Activated CD8-positive, alpha-beta memory T cell treated with anti-CD3 and anti-CD28 coated beads, Interleukin-2, amount 50 U/mL, for 48 hours (primary cell): ENCODE measurements around the gene ENDOV.
"Not testable (repeated sequence)": the region's sequence is repeated elsewhere in the genome, so short reads cannot be mapped to it uniquely, and the experiment has no call there.

Source experiments
- DNase-seq: peaks from one replicate; pipeline ENCODE4 v3.0.0-alpha.2; 2020

Gene ENDOV

DNA sequence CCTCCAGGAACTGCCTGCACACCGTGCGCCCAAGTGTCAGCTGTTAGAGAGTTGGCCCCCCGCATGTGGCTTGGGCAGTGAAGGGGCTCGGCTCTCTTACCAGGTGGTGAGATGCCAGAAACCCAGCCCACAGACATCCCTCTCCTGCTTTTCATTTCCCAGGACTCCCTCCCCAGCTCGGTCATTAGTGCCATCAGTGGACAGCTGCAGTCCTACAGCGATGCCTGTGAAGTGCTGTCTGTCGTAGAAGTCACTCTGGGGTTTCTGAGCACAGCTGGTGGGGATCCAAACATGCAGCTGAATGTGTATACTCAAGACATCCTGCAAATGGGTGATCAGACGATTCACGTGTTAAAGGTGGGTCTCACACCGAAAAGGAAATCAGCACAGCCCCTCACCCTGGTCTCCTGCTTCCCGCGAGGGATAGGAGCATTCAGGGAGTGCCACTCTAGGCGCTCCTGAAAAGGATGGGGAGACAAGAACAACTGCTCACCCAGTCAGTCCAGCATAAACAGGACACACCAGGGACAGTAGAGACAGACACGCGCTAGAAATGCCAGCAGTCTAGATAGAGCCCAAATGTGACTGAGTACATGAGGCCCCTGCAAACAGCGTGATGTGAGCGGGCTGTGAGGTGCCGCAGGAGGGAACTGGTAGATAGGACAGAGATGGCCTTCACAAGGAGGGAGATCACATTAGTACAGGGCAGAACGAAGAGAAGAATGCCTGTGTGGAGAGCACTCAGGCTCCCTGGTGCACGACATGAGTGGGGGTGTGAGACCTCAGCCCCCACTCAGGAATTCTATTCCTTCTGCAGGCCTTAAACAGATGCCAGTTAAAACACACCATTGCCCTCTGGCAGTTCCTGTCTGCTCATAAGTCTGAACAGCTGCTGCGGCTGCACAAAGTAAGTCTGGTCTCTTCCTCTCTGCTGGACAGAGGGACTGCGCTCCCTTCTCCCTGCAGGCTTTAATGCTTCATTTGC, 25.7 kb upstream of the ENDOV start:
- DNase-seq: no peak

DNA sequence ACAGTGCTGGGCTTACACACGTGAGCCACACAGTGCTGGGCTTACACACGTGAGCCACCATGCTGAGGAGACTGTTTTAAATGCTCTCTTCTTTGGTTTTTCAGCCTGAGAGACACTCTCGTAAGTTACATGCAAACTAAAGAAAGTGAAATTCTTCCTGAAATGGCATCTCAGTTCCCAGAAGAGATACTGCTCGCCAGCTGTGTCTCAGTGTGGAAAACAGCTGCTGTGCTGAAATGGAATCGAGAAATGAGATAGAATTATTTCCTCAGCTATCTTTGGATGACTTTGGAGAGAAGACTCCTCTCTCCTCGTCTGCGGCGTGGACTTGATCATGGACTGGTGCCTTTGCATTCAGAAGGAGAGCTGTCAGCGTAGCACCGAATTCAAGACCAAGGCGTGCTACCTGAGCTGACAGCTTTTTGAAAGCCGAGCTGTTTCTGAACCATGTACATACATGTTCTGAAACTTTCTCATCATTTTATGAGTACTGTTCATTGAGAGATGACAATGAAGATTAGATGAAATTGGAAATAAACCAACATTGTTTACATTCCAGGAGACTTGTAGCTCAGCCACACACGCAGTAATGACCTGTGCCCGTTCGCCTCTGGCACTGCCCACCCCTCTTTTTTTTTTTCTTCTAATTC, 21.6 kb upstream of the ENDOV start:
- no peak for DNase-seq

DNA sequence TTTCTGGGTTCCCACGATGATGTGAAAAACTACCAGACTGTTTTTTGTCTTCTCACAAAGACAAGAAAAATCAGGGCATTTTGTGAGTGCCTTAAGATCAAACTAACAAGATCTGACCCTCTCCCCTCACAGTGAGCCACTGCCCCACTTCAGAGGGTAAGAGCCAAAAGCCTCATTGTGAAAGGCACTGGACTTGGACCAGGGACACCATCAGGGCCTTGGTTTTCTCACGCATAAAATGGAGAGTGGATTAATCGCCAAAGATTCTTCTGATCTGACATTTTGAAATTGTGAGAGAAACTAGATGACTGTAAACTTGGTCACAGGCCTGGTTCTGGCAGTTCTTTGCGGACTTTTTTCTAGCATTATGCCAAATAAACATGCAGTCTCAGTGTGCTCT, 21.0 kb upstream of the ENDOV start:
- no peak for DNase-seq

DNA sequence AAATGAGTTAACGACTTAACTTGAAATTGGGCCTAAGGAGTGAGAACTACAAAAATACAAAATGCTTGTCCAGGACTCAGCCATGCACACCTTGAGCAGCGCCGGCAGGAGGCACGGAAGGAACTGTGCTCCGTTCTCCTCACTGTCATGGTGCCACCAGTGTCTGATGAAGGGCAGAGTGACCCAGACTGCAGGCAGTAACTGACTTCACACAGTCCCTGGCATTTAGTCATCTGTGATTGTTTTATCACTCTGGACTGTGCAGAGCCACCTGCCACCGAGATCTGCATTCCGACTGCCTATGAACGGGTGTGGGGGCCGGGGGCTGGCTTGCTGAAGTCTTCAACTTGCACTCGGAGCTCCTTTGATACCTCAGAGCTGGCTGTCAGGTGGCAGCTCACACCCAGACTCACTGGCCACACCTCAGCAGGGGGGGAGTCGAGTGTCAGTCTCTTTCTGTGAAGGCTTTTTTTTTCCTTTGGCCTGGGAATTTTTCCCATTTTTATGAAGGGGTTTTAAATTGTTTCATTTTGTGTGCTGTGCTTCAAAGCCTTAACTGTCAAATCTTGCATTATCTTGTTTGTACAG, 20.2 kb upstream of the ENDOV start:
- DNase-seq: no peak

DNA sequence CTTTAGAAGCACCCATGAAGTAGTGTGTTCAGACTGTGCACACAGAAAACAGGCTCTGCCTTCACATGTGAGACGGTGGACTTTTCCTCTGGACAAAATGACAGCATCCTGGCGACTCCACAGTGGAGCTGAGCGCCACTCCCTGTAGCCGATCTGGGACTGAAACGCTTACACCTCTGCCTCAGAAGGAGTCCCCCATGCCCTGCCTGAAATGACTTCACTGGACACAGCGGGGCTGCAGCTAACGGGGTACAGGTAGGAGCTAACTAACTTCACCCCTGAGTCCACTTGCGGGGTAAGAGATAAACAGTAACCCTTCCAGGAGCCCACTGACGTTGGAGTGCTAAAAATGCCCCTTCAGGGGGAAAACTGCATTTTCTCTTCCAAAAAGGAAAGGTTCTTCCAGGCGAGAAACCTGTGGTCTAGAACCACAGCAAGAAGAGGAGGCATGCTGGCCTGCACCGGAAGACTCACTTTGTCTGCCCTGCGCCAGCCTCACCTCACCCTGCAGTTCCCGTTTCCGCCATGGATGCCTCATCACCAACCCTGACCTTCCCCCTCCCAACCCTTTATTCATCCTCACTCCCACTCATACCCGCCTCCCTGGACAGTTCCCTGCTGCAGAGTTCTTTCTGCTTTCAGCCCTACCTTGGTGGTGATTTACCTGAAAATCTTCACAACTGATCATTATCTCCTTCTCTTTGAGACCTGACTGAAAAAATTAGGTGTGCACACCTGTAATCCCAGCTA, 19.4 kb upstream of the ENDOV start:
- no peak for DNase-seq

DNA sequence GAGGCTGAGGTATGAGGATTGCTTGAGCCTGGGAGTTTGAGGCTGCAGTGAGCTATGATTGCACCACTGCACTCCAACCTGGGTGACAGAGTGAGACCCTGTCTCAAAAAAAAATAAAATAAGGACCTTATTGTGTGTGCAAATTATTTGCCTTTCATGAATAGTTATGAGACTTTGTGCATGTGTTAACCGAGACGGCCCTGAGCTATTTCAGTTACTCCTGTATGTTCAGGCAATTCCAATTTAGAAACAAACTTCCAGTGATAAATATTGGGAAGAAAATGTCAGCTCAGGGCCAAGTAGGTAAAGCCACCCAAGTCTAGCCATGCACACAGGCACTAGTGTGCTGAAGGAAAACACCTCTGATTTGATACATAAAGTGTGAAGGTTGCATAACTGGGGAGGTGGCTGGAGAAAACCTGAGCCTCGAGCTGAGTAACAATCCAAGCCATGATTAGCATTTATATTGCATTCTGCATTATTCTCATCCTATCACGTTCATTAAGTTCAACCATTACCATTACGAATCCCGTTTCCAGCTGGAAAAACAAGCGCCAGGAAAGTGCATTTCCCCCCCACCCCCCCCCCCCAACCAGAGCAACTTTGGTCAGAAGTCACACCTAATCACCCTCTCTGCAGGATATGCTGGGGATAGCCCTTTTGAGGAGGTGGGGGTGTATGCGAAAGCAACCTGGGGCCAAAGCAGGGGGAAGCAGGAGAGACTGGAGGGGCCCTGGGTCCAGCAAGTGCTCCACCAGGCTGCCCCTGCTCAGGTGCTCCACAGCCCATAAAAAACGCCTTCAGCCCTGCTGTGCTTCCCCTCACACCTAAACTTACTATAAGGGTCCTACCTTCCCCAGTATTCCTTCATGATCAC, 18.6 kb upstream of the ENDOV start:
- DNase-seq: no peak

DNA sequence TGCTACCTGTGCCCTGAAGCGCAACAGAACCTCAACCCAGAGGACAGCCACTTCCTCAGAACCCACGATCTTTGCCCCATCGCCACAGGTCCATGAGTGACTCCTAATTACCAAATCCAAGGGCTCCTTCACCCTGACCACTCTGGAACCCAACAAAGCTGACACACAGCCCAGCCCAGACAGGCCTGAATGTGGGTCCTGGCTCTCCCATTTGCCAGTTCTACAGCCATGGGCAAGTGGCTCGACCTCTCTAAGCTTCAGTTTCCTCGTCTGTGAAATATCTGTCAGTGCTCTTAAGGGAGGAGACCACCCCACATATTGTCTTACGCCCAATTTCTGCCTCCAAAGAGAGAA, 18.0 kb upstream of the ENDOV start:
- DNase-seq: no peak

DNA sequence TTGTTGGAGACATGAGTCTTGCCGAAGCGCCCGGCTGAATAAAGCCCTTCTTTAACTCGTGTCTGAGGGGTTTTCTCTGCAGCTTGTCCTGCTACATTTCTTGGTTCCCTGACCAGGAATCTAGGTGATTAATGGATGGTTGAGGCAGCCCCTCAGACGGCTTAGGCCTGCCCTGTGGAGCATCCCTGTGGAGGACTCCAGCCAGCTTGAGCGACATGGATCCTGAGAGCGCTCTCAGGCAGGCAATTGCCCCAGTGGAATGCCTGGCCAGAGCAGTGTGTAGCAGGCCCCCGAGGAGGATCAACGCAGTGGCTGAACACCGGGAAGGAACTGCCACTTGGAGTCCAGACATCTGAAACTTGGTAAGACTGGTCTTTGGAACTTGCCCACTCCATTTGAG, 17.3 kb upstream of the ENDOV start:
- DNase-seq: no peak

DNA sequence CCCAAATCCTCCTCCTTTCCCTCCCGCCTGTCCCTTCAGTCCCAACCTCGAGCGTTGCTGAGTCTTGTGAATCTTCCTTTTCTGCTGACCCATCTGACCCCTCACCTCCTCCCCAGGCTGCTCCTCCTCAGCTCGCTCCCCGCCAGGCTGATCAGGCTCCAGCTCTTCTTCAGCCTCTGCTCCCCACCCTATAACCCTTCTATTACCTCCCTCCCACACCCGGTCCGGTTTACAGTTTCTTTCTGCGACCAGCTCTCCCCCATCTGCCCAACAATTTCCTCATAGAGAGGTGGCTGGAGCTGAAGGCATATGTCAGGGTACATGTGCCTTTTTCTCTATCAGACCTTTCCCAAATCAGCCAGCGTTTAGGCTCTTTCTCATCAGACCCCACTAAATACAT, 13.9 kb upstream of the ENDOV start:
- DNase-seq: not testable (repeated sequence)

DNA sequence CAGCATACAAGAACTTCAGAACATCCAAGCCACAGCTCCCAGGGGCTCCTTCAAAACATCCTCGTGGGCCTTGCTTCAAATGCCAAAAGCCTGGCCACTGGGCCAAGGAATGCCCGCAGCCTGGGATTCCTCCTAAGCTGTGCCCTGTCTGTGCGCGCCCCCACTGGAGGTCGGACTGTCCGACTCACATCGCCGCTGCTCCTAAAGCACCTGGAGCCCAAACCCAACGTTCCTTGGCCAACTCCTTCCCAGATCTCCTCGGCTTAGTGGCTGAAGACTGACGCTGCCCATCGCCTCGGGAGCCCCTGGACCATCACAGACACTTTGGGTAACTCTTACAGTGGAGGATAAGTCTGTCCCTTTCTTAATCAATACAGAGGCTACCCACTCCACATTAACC, 12.9 kb upstream of the ENDOV start:
- DNase-seq: not testable (repeated sequence)

DNA sequence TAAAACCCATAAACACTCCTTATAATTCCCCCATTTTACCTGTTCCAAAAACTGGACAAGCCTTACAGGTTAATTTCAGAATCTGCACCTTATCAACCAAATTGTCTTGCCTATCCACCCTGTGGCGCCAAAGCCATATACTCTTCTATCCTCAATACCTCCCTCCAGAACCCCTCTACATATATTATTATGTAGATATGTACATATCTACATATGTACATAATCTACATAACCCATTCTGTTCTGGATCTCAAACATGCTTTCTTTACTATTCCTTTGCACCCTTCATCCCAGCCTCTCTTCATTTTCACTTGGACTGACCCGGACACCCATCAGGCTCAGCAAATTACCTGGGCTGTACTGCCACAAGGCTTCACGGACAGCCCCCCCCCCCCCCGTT, 12.0 kb upstream of the ENDOV start:
- DNase-seq: no peak

DNA sequence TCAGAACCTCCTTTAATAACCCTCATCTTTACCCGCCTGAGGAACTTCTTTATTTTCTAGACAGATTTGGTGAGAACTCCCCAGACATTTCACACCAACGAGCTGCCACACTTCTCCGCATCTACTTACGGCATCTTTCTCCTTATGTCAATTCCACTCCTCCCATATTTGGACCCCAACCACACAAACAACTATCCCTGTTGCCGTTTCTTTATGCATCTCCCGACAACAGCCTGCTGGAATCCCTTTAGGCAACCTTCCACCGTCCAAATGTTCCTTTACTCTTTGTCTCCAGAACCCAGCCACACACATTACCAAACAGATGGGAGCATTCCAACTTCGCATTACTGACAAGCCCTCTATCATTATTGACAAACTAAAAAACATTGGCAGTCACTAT, 8.8 kb upstream of the ENDOV start:
- DNase-seq: no peak

DNA sequence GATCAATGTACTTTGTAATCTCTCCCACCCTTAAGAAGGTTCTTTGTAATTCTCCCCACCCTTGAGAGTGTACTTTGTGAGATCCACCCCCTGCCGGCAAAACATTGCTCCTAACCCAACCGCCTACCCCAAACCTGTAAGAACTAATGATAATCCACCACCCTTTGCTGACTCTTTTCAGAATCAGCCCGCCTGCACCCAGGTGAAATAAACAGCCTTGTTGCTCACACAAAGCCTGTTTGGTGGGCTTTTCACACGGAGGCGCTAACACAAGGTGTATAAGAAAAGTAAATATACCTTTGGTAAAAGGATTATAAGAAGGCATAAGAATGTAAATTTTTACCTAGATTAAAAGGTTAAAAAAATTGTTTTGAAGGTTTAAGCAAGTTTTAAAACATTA, 7.0 kb upstream of the ENDOV start:
- DNase-seq: not testable (repeated sequence)

DNA sequence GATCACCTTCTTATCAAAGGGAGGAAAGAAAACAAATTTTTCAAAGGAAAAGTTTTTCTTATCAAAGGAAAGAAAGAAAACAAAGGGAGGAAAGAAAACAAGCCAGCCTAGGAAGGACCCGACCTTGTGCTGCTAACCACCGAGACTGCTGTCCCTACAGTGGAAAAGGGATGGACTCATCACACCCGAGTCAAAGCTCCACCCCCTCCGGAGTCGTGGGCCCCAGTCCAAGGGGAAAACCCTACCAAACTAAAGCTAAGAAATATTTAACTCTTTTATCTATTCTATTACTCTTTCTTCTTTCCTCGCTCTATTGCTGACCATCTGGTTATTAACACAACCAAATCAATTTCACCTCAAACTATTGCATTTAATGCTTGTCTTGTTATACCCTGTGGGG, 6.1 kb upstream of the ENDOV start:
- DNase-seq: no peak

DNA sequence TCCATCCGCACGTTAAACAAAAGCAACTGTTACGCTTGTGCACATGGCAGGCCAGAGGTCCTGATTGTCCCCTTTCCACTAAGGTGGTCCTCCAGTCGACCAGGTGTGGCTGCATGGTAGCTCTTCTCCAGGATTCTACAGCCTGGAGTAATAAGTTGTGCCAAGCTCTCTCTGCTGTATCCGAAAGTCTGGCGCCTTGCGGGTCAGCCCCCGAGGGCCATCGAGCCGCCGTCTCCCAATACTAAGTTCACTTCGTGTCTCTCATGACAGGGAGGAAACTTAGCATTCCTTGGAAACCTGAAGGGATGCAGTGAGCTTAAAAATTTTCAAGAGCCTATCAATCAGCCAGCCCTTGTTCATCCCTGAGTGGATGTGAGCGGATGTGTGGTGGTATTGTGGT, 5.3 kb upstream of the ENDOV start:
- no peak for DNase-seq

DNA sequence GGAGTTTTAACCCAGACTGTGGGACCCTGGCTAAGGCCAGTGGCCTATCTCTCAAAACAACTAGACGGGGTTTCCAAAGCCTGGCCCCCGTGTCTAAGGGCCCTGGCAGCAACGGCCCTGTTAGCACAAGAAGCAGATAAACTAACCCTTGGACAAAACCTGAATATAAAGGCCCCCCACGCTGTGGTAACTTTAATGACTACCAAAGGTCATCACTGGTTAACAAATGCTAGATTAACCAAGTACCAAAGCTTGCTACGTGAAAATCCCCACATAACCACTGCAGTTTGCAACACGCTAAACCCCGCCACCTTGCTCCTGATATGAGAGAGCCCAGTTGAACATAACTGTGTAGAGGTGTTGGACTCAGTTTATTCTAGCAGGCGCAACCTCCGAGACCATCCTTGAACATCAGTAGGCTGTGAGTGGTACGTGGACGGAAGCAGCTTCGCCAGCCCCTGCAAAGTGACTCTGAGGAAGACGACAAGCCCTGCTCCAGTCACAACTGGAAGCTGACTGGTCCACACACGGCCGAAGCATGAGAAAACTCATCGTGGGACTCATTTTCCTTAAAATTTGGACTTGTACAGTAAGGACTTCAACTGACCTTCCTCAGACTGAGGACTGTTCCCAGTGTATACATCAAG, 4.4 kb upstream of the ENDOV start:
- DNase-seq: not testable (repeated sequence)

DNA sequence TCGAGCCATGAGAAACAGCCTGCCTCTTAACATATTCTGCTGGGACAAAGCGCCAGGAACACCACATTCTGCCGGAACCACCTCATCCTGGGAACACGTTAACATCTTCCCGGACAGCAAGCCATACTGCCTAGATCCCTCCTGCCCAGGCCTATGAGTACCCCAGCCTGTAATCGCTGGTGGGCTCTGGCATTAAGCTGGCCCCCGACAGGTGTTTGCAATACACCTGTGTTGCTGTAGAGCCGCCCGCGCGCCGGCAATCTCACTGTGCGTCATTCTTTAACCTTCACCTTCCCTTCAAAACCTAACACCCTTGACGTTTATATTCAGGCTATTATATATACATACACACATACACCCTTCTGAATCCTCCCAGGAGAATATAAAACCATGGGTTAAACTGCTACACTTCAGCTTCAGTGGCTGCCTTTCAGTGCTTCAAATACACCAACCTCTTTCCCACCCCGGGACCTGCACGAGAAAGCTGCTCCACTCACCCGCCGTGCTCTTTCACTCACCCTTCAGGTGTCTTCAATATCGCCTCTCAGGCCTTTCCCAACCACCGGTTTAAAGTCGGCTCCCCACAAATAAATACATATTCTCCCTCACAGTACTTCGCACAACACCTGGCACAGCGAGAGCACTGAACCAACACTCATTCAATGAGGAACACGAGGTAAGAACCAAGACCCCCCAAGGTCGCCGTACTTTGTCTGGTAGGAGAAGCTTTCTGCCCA, 1.0 kb upstream of the ENDOV start:
- DNase-seq: no peak

DNA sequence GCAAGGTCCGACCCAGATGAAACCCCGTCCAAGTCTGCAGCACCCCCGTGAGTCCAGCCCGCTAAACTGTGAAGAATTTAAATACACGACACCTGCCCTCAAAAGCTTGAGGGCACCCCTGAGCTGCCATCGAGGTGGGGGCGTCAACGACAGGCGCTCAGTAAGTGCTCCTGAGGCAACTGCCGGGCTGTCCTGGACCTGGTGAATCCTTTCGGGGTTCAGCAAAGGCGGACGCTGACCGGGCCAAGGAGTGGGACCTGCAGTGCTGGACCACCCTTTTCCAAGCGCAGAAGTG, 512 bp upstream of the ENDOV start:
- DNase-seq: no peak

DNA sequence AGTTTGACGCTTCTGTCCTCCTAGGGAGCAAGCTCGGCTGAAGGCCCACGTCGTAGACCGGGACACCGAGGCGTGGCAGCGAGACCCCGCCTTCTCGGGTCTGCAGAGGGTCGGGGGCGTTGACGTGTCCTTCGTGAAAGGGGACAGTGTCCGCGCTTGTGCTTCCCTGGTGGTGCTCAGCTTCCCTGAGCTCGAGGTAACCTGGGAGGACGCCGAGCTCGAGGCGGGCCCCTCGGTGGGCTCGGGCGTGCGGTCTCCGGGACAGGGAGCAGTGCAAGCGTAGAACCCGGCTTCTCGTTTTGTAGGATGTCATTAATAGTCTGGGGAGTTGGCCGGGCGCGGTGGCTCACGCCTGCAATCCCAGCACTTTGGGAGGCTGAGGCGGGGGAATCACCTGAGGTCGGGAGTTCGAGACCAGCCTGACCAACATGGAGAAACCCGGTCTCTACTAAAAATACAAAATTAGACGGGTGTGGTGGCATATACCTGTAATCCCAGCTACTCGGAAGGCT, 715 bp downstream of the ENDOV start:
- no peak for DNase-seq

DNA sequence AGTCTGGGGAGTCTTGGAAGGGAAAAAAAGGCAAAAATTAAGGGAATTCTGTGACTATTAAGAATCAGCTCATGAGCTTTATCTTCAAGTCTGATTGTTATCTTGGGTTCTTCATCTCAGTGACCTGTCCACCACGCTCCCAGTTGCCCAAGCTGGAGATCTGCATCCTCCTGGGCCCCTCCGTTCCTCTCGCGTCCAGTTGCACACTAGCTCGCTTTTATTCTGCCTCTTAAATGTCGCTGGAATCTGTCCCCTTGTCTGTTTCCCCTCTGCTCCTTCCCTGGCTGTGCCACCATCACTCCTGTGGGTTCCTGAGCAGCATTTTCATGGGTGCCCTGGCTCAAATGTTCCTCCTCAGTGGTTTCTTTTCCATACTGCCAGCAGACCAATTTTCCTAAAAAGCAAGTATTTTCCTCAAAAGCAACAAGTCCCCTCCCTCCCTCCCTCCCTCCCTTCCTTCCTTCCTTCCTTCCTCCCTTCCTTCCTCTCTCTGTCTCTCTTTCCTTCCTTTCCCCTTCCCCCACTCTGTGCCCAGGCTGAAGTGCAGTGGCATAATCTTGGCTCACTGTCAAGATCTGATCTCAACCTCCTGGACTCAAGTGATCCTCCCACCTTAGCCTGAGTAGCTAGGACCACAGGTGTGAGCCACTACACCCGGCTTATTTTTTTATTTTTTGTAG, 1.4 kb downstream of the ENDOV start:
- no peak for DNase-seq

DNA sequence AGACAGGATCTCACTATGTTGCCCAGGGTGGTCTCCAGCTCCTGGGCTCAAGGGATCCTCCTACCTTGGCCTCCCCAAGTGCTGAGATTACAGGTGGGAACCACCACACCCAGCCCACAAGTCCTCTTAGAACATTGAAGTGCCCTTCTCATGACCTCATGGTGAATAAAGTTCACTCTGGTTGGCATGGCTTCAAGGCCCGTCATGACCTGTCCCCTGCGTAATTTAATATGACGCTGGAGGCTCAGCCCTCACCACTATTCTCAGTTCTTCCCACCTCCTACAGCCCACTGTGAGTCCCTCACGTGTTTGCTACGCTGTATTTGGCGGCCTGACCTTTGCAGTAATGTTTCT, 1.9 kb downstream of the ENDOV start:
- DNase-seq: no peak
